ENCODE data around the gene MAP1B.

- TF ChIP-seq CTCF (IDR thresholded peaks at IDR 0.05) (no peak), BHLHE40 (IDR thresholded peaks at IDR 0.05; ENCODE audit: low read depth, low read length) (no peak), POLR2A (IDR thresholded peaks at IDR 0.05; ENCODE audit: low read length) (no peak)
Observed at GRCh38 chr5:72206994-72207393, 99.7 kb downstream of the MAP1B start.
